HG03520 (cell line): ENCODE results near the gene GDF11.

Source experiments
- ATAC-seq: cut with Tn5 transposase; IDR thresholded peaks from one replicate; pipeline ENCODE4 v1.9.1; 2021; ENCODE audit warnings: mild to moderate bottlenecking, moderate library complexity; ENCODE audit not compliant: unreplicated experiment

GDF11 gene

DNA sequence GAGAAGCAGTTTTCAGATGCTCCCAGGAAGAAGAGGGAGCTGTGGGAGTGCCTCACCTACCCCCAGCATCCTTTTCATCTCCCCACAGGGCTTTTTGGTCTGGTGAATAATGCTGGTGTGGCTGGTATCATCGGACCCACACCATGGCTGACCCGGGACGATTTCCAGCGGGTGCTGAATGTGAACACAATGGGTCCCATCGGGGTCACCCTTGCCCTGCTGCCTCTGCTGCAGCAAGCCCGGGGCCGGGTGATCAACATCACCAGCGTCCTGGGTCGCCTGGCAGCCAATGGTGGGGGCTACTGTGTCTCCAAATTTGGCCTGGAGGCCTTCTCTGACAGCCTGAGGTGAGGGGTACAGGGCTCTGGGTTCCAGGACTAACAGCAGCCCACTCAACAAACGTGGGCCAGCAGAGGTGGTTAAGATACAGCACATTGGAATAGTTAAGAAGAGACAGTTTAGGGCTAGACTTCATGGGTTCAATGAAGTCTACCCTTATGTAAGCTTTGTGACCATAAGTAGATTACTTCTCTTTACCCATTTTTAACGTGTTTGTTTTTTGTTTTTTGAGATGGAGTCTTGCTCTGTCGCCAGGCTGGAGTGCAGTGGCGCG is 21.2 kb upstream of the GDF11 start:
- no peak for ATAC-seq

DNA sequence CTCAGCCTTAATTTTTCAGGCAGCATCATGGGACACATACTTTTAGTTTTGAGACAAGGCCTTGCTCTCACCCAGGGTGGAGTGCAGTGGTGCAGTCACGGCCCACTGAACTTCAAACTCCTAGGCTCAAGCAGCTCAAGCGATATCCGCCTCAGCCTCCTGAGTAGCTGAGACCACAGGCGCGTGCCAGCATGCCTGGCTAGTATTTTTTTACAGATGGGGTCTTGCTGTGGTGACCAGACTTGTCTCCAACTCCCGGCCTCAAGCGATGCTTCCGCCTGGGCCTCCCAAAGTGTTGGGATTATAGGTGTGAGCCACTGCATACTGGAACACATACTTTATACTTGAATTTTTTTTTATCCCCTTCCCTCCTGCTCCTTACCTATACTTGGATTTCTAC is 20.0 kb upstream of the GDF11 start:
- ATAC-seq = no peak

DNA sequence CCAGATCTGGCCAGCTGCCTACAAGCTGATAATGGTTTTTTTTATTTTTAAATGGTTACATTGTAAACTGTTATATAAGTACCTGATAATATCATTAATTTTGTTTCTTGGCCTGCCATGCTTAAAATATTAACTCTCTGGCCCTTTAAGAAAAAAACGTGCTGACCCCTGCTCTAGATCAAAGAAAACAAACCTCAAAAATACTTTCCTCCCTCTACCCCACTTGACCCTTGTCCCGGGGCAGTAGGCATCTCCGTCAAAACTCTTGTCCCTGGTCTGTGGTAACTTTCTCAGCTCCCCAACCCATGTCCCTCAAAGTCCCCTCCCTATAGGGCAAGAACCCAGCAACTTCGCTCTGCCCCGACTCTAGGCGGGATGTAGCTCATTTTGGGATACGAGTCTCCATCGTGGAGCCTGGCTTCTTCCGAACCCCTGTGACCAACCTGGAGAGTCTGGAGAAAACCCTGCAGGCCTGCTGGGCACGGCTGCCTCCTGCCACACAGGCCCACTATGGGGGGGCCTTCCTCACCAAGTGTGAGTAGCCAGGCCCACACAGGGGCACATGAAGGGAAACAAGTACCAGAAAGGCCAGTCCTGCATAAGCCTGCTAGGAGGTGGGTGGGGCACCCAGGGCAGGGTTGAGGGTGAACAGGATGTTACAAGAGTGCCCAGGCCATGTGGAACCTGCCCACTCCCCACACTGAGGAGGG is 19.3 kb upstream of the GDF11 start:
- ATAC-seq = no peak

- peak; percentile 27 for ATAC-seq
Measured at GRCh38 chr12:55724226-55724939, 18.5 kb upstream of the GDF11 start.

DNA sequence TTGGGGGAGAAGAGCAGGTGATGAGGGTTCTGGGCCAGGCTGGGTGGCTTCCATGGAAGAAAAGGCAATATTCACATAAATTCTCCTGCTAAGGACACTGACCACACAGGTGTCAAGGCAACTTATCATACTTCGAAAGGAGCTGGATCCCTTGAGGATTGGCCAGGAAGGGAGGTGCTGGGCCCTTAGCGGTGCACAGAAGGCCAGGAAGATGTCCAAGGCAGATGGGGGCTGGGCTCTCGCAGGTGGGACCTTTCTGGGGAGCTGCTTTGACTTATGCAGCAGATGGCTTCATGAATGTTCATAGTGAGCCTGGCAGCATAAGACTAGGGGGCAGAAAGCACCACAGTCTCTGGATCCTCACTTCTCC is 18.0 kb upstream of the GDF11 start:
- no peak for ATAC-seq

GRCh38 chr12:55725556-55725955 is 17.4 kb upstream of the GDF11 start:
- no peak for ATAC-seq

DNA sequence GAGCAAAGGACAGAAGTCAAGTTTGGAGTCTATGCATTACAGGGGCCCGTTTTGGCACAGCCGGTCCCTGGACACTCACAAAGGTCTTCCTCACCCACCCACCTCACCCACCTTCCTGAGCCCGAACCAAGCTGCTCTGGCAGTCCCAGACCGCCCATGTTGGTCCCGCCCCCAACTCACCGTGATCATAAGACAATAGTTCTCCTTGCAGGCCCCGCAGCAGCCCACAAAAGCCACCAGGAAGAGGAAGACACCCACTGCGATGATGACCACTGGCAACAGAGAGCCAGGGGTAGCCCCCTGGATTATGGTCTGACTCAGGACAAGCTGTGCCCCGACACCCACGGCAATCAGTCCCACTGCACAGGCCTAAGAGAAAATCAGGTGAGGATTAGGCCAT is 16.0 kb upstream of the GDF11 start:
- no peak for ATAC-seq

DNA sequence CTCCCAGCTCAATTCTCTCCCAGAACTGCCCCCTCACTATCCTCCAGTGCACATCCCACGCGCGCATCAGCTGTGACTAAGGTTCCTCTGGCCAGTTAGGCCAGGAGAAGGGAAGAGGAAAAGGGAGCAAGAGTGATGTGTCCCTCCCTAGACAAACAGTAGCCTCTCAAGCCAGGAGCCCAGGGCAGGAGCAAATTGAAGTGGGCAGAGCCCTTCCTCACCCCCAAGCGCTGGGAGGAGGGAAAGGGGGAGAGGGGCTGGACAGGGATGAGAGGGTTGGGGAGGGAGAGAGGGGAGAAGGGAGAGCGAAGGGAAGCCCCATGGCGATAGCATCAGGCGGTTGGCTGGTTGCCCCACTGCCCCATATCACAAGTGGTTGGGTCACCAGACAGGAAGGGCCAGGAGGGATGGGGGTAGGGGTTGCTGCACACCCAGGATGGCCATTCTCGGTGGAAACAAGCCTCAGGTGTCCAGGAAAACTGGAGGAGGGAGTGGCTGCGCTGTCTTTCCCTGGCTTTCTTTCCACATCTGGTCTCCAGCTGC is 15.2 kb upstream of the GDF11 start:
- ATAC-seq = no peak

DNA sequence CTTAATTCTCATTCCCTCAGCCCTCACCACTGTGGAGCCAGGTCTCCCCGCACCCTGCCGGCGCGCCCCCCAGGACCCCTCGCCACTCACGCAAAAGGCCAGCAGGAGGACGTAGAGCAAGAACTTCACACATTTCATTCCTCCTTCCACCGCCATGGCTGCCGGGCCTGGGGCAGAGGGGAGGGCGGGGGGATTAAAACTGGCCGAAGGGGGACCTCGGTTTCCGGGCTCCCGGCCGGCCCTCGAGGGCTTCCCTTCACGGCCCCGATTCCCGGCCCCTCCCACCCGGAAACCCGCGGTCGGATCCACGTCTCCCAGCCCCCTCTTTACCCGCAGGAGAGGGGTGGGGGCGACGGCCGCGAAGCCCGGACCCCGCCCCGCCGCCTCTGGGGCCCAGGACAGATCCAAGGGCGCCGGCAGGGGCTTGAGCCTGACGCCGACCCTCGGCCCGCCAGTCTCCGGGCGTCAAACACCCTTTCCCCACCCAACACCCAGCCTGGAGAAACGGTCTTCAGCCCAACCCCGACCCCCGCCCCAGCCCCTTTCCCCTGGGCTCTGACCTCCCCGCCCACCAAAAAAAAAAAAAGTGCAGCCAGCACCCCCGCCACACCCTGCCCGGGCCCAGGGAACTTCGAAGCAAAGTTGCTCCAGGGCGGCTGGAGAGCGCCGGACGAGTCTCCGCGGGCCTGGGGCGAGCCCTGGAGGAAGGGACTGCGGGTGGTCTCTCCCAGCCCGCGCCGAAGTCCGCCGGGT is 14.6 kb upstream of the GDF11 start:
- peak; percentile 20 for ATAC-seq

GRCh38 chr12:55728939-55729818 is 13.7 kb upstream of the GDF11 start, which contains the start of gene CD63:
CD63 (minus strand) TSS chr12:55729009; CDS start chr12:55728341, 668 bp downstream.
- ATAC-seq = peak; percentile 55

DNA sequence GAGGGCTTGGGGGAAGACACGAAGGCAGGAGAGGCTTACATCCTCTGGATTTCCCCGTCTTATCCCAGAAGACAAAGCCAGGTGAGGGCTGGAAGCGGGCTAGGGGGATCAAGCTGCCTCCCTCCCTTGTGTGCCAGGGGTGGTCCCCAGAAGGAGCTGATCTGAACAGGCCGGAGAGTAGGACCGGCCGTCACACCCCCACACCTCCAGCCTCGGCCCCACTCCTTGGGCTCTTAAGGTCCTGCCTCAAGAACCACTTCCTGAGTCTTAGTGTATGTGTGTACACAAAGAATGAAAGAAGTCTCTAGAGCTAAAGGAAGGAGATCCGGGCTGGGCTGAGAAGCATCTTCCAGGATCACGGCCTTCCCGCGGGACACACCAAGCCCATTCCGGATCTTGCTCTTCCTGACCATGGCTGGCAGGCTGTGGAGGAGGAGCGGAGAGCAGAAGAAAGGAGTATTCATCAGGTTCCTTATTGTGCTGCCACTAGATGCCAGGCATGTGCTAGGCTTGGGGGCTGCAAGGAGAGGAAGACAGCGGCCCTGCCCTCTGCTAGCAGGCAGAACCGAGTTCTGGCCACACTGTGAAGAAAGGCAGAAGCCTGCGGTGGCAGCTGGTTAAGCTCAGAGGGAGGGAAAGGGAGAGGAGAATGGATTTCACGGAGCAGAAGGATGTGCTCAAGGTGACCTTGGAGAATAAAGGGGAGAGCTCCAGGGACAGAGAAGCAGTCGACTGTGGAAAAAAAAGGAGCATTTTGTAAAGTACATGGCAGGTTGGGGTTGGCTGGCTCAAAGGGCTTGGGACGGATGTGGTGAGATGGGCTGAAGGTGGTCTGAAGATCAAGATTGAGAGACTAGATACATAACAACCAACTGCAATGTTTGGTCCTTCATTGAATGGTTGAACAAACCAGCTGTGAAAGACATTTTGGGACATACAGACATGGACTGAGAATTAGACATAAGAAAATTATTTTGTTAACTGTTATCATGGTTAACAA is 12.8 kb upstream of the GDF11 start:
- ATAC-seq = peak; percentile 31

DNA sequence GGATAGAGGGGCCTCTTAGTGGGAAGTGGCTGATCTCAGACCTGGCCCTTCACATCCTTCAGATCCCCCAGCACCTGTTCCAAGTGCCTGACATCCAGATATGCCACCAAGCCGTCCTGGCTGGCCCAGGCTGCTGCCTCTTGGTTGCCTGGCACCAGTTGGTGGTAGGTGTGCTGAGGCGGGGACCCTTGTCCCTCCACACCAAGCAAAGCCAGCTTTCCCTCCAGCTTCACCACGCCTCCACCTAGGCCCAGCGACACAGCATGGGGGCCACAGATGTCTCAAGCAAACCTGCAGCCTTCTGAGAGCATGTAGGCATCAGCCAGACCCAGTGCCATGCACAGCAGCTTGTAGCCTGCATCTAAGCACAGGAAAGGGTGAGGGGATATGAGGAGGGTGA is 10.6 kb upstream of the GDF11 start:
- ATAC-seq = no peak

DNA sequence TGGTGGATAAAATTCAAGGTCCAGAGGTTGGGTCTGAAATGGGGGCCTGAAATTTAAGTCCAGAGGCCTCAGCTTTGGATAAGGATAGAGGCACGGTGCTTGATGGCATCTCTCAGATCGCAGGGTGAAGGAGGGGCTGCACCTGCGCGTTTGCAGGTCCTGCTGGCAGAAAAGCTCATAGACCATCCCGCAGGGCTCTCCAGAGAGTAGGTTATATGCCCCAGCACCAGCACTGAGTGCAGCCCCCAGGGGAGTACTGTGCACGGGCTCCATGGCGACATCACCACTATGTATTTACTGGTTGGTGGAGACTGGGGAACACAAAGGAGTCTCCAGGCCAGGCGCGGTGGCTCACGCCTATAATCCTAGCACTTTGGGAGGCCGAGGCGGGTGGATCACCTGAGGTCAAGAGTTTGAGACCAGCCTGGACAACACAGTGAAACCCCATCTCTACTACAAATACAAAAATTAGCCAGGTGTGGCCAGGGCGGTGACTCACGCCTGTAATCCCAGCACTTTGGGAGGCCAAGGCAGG is 9.8 kb upstream of the GDF11 start:
- no peak for ATAC-seq

- no peak for ATAC-seq
Measured at GRCh38 chr12:55733858-55734257, 9.1 kb upstream of the GDF11 start.

DNA sequence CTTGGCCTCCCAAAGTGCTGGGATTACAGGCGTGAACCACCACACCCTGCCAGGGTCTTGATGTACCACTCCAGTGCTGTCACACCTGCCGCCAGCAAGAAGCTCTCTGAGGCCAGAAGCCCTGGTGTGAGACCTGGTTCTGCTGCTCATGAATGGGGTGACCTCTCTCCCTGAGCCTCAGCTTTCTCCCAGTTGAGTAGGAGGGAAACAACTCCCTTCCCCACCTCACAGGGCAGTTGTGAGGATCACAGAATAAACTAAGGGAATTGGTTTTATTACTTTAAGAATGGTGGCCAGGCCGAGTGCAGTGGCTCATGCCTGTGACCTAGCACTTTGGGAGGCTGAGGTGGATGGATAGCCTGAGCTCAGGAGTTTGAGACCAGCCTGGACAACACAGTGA is 8.3 kb upstream of the GDF11 start:
- no peak for ATAC-seq

GRCh38 chr12:55736076-55736475 is 6.8 kb upstream of the GDF11 start:
- ATAC-seq = no peak

DNA sequence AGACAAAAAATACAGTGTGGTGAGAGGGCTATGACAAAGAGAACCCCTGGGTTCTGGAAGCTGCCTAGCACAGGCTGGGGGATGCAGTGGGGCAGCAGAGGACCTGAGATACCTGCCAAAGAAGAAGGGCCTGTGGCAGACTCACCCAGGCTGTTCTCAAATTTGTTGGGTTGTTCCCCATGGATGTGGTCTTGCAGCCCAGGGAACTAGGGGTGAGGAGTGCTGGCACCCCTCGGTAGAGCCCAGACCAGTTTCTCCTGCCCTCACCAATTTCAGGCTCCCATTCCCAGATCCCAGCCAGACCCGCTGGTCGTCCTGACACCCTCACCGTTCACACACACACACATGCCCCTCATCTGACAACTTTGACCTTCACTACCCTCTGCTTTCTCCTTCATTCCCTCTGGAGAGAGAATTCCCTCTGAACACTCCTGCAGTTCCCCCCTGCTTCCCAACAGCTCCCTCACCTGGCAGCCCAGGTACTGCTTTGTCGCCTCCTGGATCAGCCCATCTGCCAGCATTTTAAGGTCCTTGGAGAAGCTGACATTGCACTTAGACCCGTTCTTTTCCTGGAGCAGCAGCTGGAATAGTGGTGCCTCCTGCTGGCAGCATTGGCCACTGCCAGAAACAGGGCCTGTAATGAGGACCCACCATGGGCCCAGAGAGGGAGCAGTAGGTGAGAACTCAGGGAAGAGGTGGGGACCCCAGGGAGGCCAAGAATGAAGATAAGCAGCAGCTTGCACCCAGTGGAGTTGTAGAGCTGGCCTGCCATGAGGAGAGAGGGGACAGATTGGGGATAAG is 5.9 kb upstream of the GDF11 start:
- no peak for ATAC-seq

DNA sequence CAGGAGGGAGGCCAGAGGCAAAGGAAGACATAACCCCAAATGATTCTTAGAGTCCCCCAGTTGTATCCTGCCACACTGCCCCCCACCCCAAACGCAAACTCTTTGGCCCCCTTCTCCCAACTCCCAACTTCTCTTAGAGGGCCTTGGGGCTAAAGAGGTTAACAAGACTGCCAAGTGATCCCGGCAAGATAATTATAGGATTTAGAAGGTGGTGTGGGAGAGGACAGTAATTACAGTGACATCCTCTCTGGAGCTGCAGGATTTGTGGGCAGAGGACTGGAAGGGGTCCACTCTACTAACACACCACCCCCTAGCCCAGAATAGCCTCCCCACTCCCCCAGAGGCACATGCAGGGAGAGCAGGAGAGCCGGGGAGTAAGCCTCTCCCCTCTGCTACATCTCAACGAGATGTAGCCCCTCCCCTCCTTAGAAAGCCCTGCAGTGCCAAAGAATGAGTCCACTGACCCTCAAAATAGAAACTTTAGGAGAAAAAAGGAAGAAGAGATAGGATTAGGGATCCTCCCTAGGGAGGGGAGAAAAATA is 5.3 kb upstream of the GDF11 start:
- ATAC-seq = no peak
